Activated CD4-positive, alpha-beta T cell treated with anti-CD3 and anti-CD28 coated beads, Interleukin-2, Interleukin-4, amounts not matched to agents 100 ng/mL and 50 ng/mL, durations not matched to agents 16 hours and 8 hours (primary cell): Measurements from ENCODE around the gene CPSF4.
"Not testable (repeated sequence)": the region's sequence is repeated elsewhere in the genome, so short reads cannot be mapped to it uniquely, and the experiment has no call there.

Source experiments
- DNase-seq: peaks from one replicate; pipeline ENCODE4 v3.0.0-alpha.2; 2020; ENCODE audit warnings: low spot score

The CPSF4 gene

GRCh38 chr7:99490878-99491277 lies 52.1 kb downstream of the CPSF4 start:
- no peak for DNase-seq

GRCh38 chr7:99493823-99494222 lies 55.1 kb downstream of the CPSF4 start:
- DNase-seq: no peak

- DNase-seq: no peak
Measured at GRCh38 chr7:99497766-99498545, 59.2 kb downstream of the CPSF4 start.

- no peak for DNase-seq
Measured at GRCh38 chr7:99498546-99498944, 59.8 kb downstream of the CPSF4 start.

- DNase-seq: peak; percentile 29
Measured at GRCh38 chr7:99499371-99499720, 60.6 kb downstream of the CPSF4 start.

- peak; percentile 92 for DNase-seq
Measured at GRCh38 chr7:99499721-99500636, 61.2 kb downstream of the CPSF4 start, which contains the start of gene ZNF394. TSS of gene ZNF394 (minus strand) at chr7:99500281. CDS start at chr7:99500093, 188 bp downstream.

- DNase-seq: no peak
Measured at GRCh38 chr7:99500637-99501009, 61.9 kb downstream of the CPSF4 start.

- DNase-seq: not testable (repeated sequence)
Measured at GRCh38 chr7:99501236-99501635, 62.5 kb downstream of the CPSF4 start.

GRCh38 chr7:99504281-99504602 lies 65.5 kb downstream of the CPSF4 start:
- DNase-seq: no peak

- DNase-seq: peak; percentile 98
Measured at GRCh38 chr7:99504603-99505323, 66.0 kb downstream of the CPSF4 start, which contains the start of gene ZKSCAN5. TSS of gene ZKSCAN5 (plus strand) at chr7:99504662. CDS start at chr7:99506045, 1,383 bp downstream.

- no peak for DNase-seq
Measured at GRCh38 chr7:99505324-99505662, 66.5 kb downstream of the CPSF4 start.
